Umbilical cord (tissue), 2 donors: Measurements from ENCODE around the gene RFX8. TPM values are rescaled to one million over a fixed set of nuclear protein-coding genes. Genes with fewer than 3 reads are reported as not detected.
"Not testable (repeated sequence)": the region's sequence is repeated elsewhere in the genome, so short reads cannot be mapped to it uniquely, and the experiment has no call there.

Experiments used
- DNase-seq: peaks from one replicate; pipeline ENCODE4 v3.0.0-alpha.2; 2015; ENCODE audit warnings: low spot score
- total RNA-seq: library from RNA; depleted of rRNA; stranded (reverse); fragments of >200 nt; gene quantifications from one replicate; pipeline ENCODE4 v1.2.3, GENCODE V29; 2014; ENCODE audit warnings: low replicate concordance; ENCODE audit not compliant: insufficient read depth

Gene RFX8
- total RNA-seq, 1 donor from 2014 or later, result 1.2 TPM

DNA sequence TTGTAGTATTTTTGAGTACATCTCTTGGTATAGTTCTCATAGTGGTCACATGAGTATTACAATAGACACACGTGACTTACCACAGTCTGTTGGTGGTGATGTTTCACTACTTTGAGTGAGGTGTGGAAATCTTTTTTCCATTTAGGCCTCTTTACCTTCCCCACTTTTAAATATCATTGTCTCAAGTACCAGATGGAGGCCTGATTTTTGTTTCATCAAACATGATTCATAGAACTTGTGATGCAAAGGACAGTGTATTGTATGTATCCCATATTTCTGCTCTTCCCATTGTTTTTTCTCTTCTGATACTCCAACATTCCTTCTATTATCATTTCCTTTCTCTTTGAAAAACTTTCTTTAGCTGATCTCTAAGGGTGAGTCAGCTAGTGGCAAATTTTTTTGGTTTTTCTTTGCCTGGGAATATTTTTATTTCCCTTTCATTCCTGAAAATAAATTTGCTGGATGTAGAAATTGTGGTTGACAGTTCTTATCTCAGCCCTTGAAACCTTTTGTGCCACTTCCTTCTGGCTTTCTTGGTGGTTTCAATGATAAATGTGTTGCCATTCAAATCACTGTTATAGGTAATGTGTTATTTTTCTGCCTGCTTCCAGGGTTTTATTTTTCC is 32.8 kb downstream of the RFX8 start:
- no peak for DNase-seq

DNA sequence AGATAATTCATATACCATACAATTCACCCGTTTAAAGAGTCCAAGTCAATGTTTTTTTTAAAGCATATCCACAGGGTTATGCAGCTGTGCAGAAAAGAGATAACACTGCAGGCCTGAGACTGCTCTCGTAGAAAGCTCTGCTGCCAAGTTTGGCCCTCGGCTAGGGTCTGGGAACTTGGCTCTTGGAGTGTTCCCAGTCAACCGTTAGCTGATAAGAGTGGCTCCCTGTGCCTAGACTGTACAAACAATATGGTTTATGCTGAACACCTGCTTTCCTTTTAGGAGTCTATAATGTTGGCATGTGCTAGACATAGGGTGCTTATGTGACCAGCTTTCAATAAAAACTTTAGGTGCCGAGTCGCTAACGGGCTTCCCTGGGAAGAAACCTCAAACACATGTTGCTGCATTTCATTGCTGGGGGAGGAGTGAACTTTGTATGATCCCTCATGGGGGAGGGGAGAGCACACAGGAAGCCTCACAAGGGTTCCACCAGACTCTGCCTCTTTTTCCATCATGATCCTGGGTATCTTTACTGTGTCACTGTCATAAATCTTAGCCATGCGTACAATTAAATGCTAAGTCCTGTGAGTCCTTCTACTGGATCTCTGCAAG is 34.7 kb downstream of the RFX8 start:
- peak; percentile 94 for DNase-seq

DNA sequence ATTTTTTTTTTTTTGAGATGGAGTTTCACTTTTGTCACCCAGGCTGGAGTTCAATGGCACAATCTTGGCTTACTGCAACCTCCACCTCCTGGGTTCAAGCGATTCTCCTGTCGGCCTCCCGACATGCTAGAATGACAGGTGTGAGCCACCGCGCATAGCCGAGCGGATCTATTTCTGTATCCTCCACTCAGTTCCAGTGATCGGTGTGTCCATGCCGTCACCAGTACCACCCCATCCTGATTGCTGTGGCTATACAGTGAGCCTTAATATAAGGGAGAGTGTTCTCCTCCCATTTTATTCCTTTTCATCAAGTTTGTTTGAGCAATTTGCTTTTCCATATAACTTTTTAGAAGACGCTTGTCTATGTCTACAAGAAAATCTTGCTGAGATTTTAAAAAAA is 35.2 kb downstream of the RFX8 start:
- DNase-seq, result no peak

DNA sequence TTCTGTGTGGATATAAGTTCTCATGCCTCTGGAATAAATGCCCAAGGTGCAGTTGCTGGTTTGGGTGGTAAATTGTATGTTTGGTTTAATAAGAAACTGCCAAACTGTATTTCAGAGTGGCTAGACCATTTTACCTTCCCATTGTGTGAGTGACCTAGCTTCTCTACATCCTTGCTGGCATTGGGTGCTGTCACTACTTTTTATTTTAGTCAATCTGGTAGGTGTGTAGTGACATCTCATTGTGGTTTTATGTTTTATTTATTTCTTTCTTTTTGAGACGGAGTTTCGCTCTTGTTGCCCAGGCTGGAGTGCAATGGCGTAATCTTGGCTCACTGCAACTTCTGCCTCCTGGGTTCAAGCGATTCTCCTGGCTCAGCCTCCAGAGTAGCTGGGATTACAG is 36.4 kb downstream of the RFX8 start:
- DNase-seq, result not testable (repeated sequence)

DNA sequence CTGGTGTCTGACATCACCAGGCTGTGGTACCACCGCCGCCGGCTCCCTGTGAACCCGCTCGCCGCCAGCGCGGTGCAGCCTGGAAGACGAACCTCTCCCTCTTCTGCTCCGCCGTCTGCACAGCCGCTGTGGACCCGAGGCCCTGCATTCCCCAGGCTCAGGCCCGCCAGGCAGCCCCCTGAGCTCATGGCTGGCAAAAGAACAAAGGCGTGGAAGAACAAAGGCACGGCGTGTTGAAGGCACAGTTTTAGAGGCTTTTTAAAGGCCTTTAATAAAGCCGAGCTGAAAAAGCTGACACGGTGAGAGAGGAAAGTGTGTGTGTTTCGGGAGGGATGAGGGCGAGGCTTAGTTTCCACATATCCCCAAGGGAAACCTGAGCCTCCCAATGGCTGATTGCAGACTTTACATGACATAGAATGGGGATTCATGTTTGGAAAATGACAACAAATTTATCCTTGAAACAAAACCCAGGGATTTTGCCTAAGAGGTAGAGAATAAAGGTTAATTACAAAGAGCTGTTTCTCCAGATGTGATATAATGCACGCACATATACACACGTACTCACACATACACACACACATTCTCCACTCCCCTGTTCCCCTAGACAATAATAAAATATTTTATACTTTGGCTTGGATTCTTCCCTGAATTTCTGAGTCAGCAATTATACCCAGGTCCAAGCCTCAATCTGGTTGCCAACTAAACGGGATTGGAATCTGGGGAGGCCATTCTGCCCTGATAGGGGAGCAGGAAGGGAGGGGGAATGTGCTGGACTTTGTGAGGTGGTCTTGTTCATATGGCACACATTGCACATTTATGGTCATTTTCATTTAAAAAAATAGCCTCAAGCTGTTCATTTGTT is 39.7 kb downstream of the RFX8 start:
- DNase-seq, result peak; percentile 87

DNA sequence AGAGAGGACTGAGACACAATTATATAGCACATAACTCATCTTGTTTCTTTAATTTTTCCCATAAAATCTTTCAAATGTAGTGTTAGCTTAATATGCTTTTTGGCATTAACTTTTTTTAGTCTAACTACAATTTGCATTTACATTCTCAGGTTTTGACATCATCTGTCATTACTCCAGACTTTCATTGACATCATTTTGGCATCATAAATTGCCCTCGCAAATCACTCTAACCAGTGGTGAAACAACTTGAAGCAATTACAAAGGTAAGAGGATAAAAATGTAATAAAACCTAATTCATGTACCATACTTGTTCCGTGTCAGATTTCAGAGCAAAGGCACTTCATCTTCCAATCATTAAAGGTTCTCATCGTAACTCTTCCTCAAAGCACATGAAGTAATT is 41.4 kb downstream of the RFX8 start:
- no peak for DNase-seq

DNA sequence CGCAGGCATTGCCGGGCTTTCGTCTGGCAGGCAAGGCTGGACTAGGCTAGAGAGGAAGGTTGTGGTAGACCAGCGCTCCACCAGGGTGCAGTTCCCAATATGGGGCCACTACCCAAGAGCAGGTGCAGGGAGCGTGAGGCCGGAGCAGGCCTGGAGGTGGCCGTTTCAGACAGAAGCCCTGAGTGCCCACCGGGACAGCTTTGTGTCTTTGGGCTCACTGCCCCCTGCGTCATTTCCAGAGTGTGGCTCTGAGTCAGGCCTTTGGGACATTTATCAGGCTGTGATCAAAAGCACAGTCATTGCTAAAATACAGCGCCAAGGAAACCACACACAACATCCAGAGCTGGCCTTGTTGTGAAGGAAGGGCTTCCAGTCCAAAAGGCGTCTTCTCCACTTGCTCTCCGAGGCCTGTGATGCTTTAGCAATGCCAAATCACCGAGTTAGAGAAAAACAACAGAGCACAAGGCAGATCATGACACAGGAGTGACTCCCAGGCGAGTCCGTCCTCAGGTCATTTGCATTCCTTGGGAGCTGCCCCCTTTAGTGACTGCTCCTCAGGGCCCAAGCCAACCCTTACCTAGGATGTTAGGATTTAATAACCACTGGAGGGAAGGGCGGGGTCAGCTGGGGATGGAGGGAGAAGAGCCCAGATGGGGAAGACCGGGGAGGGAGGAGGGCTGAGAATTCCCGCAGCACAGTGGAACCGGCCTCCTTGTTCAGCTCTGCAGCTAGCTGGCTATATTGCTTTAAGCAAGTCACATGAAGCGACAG is 42.3 kb downstream of the RFX8 start:
- no peak for DNase-seq

DNA sequence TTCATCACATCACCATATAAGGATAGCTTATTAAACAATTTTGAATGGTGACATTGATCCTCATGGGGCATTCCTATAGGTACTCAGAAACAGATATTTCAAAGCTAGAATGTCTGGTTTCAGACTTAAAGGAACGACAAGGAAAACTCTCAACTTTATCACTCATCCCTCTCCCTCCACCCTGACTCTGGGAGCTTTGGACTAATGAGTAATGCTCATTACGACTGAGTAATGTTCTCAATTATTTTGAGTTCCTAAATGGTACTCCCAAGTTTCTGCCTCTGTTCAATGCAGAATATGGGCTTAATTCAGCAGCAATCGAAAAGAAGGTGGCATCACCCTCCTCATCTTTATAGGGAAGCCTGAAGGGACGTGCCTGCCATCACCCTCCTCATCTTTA is 43.4 kb downstream of the RFX8 start:
- no peak for DNase-seq

DNA sequence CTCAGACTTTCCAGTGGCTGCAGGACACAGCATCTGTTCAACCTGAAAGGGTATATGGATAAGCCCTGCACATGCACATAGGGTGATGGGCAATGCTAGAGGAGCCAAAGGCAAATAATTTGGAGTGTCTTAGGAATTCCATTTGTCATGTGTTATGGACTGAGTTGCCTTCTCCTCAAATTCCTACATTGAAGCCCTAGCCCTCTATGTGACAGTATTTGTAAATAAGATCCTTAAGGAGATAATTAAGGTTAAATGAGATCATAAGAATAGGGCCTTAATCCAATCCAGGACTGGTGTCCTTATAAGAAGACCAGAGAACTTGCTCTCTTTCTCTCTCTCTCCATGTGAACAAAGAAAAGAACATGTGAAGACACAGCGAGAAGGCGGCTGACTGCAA is 44.8 kb downstream of the RFX8 start:
- no peak for DNase-seq

DNA sequence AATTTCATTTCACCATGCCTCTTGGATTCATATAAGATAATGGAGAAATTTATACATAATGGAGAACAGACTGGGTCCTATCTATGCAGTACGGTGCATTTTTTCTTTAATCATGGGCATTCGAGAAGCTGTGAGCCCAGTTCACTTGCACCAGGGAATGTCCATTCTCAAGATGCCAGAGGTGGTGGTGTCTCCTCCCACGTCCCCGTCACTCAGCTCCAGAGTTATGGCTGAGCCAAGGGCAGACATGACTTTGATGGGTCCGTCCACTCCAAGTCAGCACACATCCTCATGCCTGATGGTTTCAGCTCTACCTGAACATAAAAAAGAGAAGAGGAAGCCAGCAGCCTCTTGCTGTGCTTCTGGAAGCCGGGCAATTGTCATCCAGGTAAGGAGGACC is 45.5 kb downstream of the RFX8 start:
- no peak for DNase-seq

DNA sequence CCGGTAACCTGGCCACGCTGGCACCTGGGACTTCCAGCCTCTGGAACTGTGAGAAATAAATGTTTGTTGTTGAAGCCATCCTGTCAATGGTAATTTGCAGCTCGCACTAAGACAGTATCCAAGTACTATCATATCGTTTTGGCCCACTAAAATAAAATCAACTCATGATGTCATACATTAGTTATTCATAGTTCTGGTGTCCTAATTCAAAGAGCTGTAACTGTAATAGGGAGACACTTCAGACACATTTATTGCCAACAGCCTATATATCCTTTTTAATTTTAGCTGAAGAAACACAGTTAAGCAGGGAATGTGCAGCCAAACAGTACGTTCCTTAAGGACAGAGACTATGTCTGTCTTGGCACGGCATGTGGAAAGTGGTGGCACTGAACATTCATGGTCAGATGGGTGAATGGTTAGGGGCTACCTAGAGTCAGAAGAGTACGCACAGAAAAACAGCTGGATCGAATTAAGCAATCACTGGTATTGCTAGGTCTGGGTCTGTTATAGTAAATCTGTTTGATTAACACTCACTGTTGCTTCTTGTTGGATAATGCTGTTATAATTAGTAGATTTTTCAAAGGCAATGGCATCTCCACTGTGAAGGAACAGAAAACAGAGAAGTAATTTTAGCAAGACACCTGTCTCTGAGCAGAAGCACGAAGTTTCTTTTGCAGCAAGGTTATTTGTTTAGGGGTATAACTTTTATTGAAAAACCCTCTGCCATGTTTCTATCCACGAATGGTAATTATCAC is 46.3 kb downstream of the RFX8 start:
- no peak for DNase-seq

DNA sequence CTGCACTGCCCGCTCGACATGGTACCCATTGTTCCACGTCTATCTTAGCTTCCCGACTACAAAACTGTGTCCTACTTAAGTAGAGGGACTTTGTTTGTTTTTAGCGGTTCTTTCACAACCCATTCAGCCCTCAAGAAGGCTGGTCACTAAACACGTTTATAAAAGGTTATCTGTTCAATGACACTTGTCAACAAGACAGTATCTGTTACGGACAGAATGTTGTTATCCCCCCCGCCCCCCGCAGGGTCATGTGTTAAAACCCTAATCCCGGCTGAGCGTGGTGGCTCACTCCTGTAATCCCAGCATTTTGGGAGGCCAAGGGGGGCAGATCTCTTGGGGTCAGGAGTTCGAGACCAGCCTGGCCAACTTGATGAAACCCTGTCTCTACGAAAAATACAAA is 47.2 kb downstream of the RFX8 start:
- DNase-seq, result no peak

DNA sequence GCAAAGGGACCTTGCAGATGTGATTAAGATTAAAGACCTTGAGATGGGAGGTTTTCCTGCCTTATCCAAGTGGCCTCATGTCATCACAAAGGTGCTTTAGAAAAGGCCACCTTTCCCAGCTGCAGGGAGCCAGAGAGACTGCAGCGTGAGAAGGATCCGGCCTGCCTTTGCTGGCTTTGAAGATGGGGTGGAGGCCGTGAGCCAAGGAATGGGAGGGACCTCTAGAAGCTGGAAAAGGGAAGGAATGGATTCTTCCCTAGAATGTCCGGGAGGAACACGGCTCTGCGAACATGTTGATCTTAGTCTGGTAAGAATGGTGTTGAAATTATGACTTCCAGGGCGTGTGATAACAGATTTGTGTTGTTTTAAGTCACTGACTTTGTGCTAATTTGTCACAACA is 47.7 kb downstream of the RFX8 start:
- no peak for DNase-seq

DNA sequence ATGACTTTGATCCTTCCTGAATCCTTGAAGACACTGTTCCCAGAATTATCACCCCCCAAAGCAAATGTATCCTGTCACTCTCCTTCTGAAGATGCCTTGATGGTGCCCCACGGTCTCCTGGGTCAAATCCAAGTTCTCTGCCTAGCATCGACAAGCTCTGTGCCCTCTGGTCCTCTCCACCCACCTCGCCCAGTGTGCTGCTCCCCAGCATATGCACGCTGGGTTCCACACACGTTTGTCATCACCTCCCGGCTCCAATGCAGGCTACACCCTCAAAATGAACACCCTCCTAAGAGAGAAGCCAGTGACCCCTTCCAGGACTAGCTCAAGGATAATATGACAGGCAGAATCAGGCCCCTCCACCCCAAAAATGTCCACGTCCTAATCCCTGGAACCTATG is 48.1 kb downstream of the RFX8 start:
- no peak for DNase-seq

DNA sequence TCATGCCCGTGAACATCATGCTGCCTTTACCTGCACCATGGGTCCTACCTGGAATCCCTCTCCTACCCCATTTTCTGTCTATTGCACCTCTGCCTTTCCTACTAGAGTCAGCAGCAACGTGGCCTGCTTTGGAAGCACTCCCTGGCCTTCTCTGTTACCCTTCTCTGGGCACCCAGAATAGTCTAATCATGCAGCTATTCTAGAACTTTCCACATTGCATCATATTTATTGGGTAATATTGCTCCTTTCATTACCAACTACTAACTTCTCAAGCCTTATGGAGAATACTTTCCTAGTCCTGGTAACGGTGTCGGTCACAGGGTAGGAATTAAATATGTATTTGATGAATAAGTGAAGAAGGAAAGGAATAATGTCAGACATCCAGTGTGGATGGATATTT is 54.3 kb downstream of the RFX8 start:
- DNase-seq, result no peak

DNA sequence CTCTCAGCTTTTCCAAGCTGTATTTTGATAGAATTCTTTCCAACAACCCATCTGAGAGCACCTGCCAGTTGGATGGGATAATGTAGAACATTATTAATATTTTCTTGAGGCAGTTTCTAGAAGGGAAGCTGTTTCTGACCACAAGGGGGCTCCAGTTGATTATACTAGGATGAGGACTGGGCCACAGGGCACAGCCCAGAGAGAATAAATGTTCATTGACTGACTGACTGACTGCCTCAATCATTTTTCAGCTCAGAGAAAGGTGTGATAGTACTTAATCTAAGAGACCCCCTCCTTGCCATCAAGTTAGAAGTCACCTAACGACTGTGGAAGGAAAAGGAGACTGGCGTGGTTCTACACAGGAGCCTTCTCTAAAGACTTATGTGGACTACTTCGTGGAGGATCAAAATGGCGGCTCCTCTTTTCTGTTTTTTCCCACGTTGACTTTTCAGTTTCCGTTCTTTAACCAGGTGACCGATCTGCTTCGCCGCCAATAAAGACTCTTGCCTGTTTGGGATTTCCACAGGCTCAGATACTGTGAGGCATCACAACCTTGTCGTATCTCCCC is 55.7 kb downstream of the RFX8 start:
- DNase-seq, result peak; percentile 66

DNA sequence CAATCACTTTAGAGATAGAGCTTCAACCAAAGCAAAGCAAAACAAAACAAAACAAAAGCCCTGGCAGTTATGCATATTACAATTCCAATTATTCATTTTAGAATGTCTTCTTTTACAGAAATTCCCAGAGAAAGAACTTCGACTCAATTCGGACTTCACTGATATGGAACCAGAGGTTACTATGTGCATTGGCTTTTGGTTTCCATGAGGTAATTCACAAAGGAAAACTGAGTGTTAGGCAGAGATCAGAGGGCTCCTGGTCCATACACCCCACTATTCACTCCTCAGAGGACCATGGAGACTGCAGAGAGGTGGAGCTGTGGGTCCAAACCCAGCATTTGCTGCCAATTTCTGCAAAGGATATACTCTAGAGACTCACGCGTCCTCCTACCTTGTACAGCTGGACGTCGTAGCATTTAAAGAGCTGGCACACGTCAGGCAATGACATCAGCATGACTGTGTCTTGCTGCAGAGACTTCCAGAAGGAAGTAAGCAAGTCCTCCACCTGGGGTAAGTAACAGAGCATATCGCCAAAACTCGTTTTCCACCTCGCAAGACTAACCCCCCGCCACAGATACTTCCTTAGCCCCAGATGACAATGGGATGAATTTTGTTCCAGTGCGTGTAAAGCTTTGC is 56.3 kb downstream of the RFX8 start:
- no peak for DNase-seq

DNA sequence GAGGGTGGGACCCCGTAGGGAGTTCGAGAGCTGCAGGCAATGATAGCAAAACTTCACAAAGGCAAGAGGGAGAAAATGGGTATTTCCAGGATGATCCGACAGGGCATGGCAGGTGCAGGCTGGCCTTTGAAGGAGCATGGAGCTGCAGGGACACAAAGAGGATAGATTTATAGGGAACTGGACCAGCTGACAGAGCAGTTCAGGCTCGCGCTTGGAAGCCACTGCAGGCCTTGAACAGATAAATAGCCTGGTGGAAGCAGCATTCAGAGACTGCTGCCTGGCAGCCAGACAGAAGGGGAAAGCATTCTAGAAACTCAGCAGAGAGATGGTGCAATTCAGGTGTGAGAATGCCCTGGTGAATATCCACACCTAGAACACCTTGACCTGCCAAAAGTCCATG is 58.3 kb downstream of the RFX8 start:
- DNase-seq, result no peak

DNA sequence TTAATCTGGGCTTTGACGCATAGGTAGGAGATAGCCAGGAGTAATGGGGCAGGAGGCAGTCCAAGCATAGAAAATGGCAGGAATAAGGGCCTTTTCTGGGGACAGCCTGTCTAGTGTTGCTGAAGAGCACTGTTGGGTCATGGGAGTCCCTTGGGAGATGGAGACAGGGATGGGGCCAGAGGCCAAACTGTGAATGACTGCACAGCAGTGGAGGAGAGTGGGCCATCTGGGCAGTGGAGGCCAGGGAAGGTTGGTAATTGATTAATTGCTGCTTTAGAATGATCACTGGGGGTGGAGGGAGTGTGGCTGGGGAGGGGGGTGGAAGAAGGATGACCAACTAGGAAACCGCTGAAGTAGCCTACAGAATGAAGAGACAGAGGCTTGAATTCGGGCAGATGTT is 59.0 kb downstream of the RFX8 start:
- no peak for DNase-seq

DNA sequence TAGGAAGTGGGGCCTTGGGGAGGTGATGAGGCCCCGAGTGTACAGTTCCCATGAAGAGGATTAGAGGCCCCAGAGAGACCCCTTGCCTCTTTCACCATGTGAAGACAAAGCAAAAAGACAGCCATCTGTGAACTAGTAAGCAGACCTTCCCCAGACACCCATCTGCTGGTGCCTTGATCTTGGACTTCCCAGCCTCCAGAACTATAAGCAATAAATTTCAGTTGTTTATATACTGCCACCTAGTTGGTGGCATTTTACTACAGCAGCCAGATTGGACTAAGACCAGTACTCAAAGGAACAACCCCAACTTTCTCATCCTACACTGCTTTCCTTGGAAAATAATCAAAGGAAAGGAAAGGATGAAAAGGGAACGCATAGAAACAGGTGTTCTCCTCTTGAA is 59.7 kb downstream of the RFX8 start:
- no peak for DNase-seq
